ENCODE data around the gene LHX1. TPM values are rescaled to one million over a fixed set of nuclear protein-coding genes. Genes with fewer than 3 reads are reported as not detected.

The LHX1 gene
- total RNA-seq, 4 donors from 2014 or later: not detected

DNA sequence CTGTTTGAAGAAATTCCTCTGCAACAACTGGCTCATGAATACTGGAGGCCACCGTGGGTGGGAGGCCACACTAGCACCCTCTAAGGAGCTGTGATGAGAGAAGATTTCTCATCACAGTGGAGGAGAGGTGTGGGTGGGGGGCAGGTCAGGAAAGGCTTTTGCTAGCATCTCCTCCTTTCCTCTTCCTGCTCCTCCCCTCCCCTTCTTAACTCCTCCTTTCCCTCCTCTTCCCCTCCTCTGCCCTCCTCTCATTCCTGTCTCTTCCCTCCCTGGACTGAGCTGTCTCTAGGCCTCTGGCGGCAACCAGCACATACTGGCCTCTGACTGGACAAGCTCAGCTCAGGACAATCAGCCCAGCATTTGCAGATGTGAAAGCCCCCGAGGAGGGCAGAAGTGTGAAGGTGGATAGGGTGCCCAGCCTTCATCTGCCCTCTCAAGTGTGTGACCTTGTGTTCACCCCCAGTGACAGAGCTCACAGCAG is 19.0 kb upstream of the LHX1 start:
- WGBS: 49% methylated on average over 3 of the region's 3 CpGs
- no peaks in the 10 kb centered on the region for H3K9me3 ChIP-seq
- no peak for DNase-seq (ENCODE audit: extremely low spot score)
- no peak overlapping the region for H3K4me3 ChIP-seq
- H3K4me1 ChIP-seq: no peaks in the 10 kb centered on the region
- peaks cover 0 to 65% (median 16%) of the 10 kb centered on the region in 4 donors for H3K27me3 ChIP-seq
- H3K36me3 ChIP-seq: no peaks in the 10 kb centered on the region
- intact Hi-C loops (cut with DNase I): no loop called here
- TF ChIP-seq, protein P1, sequence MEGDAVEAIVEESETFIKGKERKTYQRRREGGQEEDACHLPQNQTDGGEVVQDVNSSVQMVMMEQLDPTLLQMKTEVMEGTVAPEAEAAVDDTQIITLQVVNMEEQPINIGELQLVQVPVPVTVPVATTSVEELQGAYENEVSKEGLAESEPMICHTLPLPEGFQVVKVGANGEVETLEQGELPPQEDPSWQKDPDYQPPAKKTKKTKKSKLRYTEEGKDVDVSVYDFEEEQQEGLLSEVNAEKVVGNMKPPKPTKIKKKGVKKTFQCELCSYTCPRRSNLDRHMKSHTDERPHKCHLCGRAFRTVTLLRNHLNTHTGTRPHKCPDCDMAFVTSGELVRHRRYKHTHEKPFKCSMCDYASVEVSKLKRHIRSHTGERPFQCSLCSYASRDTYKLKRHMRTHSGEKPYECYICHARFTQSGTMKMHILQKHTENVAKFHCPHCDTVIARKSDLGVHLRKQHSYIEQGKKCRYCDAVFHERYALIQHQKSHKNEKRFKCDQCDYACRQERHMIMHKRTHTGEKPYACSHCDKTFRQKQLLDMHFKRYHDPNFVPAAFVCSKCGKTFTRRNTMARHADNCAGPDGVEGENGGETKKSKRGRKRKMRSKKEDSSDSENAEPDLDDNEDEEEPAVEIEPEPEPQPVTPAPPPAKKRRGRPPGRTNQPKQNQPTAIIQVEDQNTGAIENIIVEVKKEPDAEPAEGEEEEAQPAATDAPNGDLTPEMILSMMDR (IDR thresholded peaks at IDR 0.05): no peak
- H3K27ac ChIP-seq (replicated peaks in 1 of 4): no peak overlapping the region

DNA sequence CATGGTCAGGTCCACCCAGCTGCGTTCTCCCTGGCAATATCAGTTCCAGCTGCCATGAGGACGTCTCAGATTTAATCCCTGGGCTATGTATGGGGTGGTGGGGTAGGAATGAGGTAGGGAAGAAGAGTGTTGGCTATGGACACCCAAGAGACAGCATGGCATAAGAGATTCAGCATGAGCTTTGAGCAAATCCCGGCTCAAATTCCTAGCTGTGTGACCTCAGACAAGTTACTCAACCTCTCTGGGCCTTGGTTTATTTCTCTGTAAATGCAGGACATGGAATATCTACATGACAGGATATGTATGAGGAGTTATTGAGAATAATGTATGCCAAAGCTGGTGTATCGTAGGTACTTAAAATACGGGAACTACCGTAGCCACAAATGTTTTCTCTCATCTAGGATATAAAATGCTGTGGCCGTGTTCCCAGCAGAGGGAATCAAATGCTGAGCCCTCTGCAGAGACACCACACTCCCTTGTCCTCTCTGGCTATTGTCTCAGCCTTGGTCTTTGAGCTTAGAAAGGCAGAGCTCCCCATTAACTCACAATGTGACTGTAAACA is 17.8 kb upstream of the LHX1 start:
- 82% methylated on average over 7 of the region's 7 CpGs for WGBS
- intact Hi-C loops (cut with DNase I): no loop called here
- Histone ChIP-seq H3K4me1 (no peaks in the 10 kb centered on the region), H3K27ac (replicated peaks in 1 of 4) (no peak overlapping the region), H3K4me3 (no peak overlapping the region), H3K27me3 (peaks cover 0 to 64% (median 14%) of the 10 kb centered on the region in 4 donors), H3K36me3 (no peaks in the 10 kb centered on the region), H3K9me3 (no peaks in the 10 kb centered on the region)
- no peak for TF ChIP-seq EP300 (IDR thresholded peaks at IDR 0.05)
- no peak for DNase-seq (ENCODE audit: extremely low spot score)

DNA sequence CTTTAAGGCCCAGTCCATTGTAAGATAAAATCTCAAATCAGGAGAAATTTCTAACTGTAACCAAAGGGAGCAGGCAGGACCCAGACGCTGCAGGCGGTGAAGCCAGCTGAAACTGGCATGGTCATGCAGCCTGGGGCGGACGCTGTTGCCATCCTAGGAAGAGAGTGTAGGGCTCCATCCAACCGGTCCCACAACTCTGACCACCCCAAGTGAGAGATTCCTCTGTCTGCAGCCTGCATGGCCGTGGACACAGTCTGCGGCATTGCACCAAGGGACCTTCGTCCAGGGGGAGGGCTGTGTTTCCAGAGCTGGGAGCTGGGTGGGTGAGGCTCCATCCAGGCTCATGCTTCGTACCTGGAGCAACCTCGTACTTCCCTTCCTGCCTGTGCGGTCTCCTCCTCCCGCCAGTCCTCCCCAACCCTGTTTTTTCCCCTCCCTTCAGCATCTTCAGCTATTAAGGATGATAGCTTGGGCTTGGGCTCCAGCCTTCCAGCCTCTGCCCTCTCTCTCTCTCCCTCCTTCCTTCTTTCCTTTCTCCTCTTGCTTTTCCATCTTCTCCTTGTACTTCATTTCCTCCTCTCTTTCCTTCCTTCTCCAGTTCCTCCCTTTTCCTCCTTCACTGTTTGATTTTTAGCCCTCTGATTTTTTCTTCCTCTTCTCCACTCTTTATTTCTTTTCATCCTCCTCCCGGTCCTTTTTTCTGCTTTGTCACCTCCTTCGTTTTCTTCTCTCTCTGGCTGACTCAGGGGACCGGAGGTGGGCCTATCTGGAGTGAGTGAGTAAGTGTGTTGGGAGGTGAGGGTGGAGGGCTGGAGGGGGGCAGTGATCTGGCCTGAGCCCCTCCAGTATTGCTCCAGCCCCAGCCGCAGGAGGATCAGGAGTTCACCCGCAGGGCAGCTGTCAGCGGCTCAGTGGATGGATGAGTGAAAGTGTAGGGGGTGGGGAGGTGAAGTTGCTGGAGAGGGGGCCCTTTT is 17.0 kb upstream of the LHX1 start:
- Histone ChIP-seq H3K4me3 (no peak overlapping the region), H3K36me3 (no peaks in the 10 kb centered on the region), H3K27ac (replicated peaks in 1 of 4) (no peak overlapping the region), H3K27me3 (peaks cover 0 to 71% (median 14%) of the 10 kb centered on the region in 4 donors), H3K4me1 (no peaks in the 10 kb centered on the region), H3K9me3 (no peaks in the 10 kb centered on the region)
- intact Hi-C loops (cut with DNase I): no loop called here
- DNase-seq (ENCODE audit: extremely low spot score): no peak
- TF ChIP-seq POLR2AphosphoS5 (IDR thresholded peaks at IDR 0.05) (no peak), POLR2A (IDR thresholded peaks at IDR 0.05; ENCODE audit: low read depth) (no peak), EP300 (IDR thresholded peaks at IDR 0.05) (no peak)
- TF ChIP-seq, protein P1 (IDR thresholded peaks at IDR 0.05): no peak
- WGBS: 50% methylated on average over 18 of the region's 18 CpGs

DNA sequence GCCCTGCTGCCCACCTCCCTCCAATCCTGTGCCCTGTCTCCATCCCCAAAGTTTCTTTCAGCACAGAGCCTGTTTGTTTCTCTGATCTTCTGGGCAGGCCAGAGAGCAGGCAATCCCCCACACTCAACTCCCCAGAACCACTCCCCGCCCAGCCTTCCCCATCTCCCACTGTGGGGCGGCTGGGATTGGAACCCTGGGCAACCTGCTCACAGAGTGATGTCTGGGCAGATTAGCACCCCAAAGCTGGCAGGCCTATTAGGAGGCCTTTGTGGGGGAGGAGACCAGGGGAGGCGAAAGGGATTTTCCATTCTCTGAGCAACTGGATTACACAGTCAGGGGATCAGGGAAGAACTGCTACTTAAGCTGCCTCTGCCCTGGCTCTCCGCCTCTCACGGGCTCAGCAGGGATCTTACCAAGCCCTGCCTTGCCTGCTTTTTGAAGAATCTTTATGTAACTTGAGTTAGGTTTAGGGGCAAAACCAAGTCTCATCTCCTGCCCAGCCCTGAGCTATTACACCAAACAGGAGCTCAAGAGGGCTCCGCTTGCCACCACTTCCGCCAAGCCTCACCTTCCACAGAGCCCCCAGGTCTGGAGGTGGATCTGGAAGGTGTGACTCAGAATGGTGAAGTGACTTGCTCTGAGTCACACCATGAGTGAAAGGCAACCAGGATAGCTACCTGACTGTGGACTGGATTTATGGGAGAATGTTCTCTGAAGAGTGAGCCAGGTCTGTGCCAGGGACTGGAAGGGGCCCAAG is 16.0 kb upstream of the LHX1 start:
- intact Hi-C loops (cut with DNase I): no loop called here
- H3K4me3 ChIP-seq: no peak overlapping the region
- 76% methylated on average over 6 of the region's 7 CpGs for WGBS
- no peaks in the 10 kb centered on the region for H3K36me3 ChIP-seq
- H3K9me3 ChIP-seq: no peaks in the 10 kb centered on the region
- no peak for TF ChIP-seq EP300 (IDR thresholded peaks at IDR 0.05)
- no peak for TF ChIP-seq POLR2A (IDR thresholded peaks at IDR 0.05; ENCODE audit: low read depth)
- TF ChIP-seq, protein P1 (IDR thresholded peaks at IDR 0.05): no peak
- DNase-seq (ENCODE audit: extremely low spot score): no peak
- H3K4me1 ChIP-seq: no peaks in the 10 kb centered on the region
- H3K27me3 ChIP-seq: peaks cover 0 to 81% (median 14%) of the 10 kb centered on the region in 4 donors
- no peak overlapping the region for H3K27ac ChIP-seq (replicated peaks in 1 of 4)

DNA sequence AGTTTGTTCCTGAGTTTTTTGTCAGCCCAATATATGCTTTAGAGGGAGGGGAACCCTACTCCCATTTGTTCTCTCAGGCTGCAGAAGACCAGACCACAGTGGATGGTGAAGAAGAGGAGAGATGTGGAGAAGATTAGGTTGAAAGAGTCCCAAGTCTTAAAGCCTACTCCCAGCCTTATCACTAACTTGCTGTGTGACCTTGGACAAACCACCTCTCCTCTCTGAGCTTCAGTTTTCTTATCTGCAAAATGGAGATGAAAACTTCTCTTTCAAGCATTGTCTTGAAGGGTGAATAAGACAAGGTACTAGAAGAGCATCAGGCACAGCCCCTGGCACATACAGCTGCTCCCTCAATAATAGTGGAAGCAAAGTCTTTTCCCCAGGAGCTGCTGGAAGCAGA is 15.1 kb upstream of the LHX1 start:
- Histone ChIP-seq H3K27ac (replicated peaks in 1 of 4) (no peak overlapping the region), H3K4me3 (no peak overlapping the region), H3K36me3 (no peaks in the 10 kb centered on the region), H3K27me3 (peaks cover 0 to 89% (median 16%) of the 10 kb centered on the region in 4 donors), H3K4me1 (no peaks in the 10 kb centered on the region), H3K9me3 (no peaks in the 10 kb centered on the region)
- TF ChIP-seq POLR2AphosphoS5 (IDR thresholded peaks at IDR 0.05) (no peak), EP300 (IDR thresholded peaks at IDR 0.05) (no peak), POLR2A (IDR thresholded peaks at IDR 0.05; ENCODE audit: low read depth) (no peak)
- TF ChIP-seq, protein P1 (IDR thresholded peaks at IDR 0.05): no peak
- DNase-seq (ENCODE audit: extremely low spot score): no peak
- intact Hi-C loops (cut with DNase I): no loop called here
